Measurements from ENCODE around the gene PRMT3. TPM values are rescaled to one million over a fixed set of nuclear protein-coding genes. Genes with fewer than 3 reads are reported as not detected.
A peak's percentile ranks its signal among the peaks of the same experiment; 100 is the strongest.

PRMT3 gene
- total and polyA plus RNA-seq, 2 of the 13 experiments (the other 11 are each of a cell fraction or from before 2014, with no cell fraction given), result 9.1 to 27.7 TPM

GRCh38 chr11:20374741-20375300, 12.7 kb upstream of the PRMT3 start (continued):
- TF ChIP-seq HNRNPL (IDR thresholded peaks at IDR 0.05; ENCODE audit: low read depth, low read length) (no peak), ZNF883 (CRISPR knock-in tag; IDR thresholded peaks at IDR 0.05; ENCODE audit: not compliant biosample characterization) (no peak), HNF4A (CRISPR knock-in tag; IDR thresholded peaks at IDR 0.05) (peak; percentile 65)
- TF ChIP-seq, protein P1, sequence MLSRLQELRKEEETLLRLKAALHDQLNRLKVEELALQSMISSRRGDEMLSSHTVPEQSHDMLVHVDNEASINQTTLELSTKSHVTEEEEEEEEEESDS (CRISPR knock-in tag; IDR thresholded peaks at IDR 0.05; ENCODE audit: borderline replicate concordance), result no peak
- TF ChIP-seq, protein P2, sequence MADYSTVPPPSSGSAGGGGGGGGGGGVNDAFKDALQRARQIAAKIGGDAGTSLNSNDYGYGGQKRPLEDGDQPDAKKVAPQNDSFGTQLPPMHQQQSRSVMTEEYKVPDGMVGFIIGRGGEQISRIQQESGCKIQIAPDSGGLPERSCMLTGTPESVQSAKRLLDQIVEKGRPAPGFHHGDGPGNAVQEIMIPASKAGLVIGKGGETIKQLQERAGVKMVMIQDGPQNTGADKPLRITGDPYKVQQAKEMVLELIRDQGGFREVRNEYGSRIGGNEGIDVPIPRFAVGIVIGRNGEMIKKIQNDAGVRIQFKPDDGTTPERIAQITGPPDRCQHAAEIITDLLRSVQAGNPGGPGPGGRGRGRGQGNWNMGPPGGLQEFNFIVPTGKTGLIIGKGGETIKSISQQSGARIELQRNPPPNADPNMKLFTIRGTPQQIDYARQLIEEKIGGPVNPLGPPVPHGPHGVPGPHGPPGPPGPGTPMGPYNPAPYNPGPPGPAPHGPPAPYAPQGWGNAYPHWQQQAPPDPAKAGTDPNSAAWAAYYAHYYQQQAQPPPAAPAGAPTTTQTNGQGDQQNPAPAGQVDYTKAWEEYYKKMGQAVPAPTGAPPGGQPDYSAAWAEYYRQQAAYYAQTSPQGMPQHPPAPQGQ (CRISPR knock-in tag; IDR thresholded peaks at IDR 0.05; ENCODE audit: borderline replicate concordance), result no peak

GRCh38 chr11:20376162-20376730, 11.3 kb upstream of the PRMT3 start:
- DNase-seq (ENCODE audit: low spot score) (no peak), FAIRE-seq (no peak), ATAC-seq (no peak)
- no peak for TF ChIP-seq IKZF1 (IDR thresholded peaks at IDR 0.05)
- TF ChIP-seq ISL2 (CRISPR knock-in tag; IDR thresholded peaks at IDR 0.05), result no peak
- TF ChIP-seq ZSCAN22 (CRISPR knock-in tag; IDR thresholded peaks at IDR 0.05), result no peak
- no peak for TF ChIP-seq NPAS2 (CRISPR knock-in tag; IDR thresholded peaks at IDR 0.05; ENCODE audit: borderline replicate concordance)
- TF ChIP-seq, protein P3, sequence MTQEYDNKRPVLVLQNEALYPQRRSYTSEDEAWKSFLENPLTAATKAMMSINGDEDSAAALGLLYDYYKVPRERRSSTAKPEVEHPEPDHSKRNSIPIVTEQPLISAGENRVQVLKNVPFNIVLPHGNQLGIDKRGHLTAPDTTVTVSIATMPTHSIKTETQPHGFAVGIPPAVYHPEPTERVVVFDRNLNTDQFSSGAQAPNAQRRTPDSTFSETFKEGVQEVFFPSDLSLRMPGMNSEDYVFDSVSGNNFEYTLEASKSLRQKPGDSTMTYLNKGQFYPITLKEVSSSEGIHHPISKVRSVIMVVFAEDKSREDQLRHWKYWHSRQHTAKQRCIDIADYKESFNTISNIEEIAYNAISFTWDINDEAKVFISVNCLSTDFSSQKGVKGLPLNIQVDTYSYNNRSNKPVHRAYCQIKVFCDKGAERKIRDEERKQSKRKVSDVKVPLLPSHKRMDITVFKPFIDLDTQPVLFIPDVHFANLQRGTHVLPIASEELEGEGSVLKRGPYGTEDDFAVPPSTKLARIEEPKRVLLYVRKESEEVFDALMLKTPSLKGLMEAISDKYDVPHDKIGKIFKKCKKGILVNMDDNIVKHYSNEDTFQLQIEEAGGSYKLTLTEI (CRISPR knock-in tag; conservative IDR thresholded peaks at IDR 0.05), result no peak
- no peak for TF ChIP-seq NR1H2 (CRISPR knock-in tag; IDR thresholded peaks at IDR 0.05; ENCODE audit: borderline replicate concordance, low read depth)
- no peak for TF ChIP-seq ZNF33A (CRISPR knock-in tag; IDR thresholded peaks at IDR 0.05; ENCODE audit: borderline replicate concordance)
- no peak for TF ChIP-seq ZNF17 (CRISPR knock-in tag; IDR thresholded peaks at IDR 0.05)
- no peak for TF ChIP-seq ZNF33B (CRISPR knock-in tag; IDR thresholded peaks at IDR 0.05)
- TF ChIP-seq NKX3-1 (CRISPR knock-in tag; IDR thresholded peaks at IDR 0.05), result no peak
- TF ChIP-seq ZNF782 (CRISPR knock-in tag; IDR thresholded peaks at IDR 0.05; ENCODE audit: borderline replicate concordance), result no peak
- no peak for TF ChIP-seq CBX5 (CRISPR knock-in tag; IDR thresholded peaks at IDR 0.05; ENCODE audit: borderline replicate concordance)
- Histone ChIP-seq H3K9me3 (ENCODE audit: low read length) (no peaks in the 10 kb centered on the region), H3K79me2 (ENCODE audit: insufficient read depth, low read length) (no peaks in the 10 kb centered on the region), H3K9ac (ENCODE audit: insufficient read depth, low read depth, low read length) (no peak overlapping the region), H3K36me3 (replicated peaks in 1 of 2; ENCODE audit: control insufficient read depth in 1 of 2, insufficient read depth in 2 of 2, low read length in 2 of 2) (no peaks in the 10 kb centered on the region), H3K27ac (ENCODE audit: extremely low read length, insufficient read depth, low read length) (no peak overlapping the region), H3K27me3 (ENCODE audit: control insufficient read depth in 1 of 2, insufficient read depth in 2 of 2, low read length in 2 of 2) (no peaks in the 10 kb centered on the region), H3K4me2 (ENCODE audit: low read depth, low read length) (no peak overlapping the region), H4K20me1 (ENCODE audit: insufficient read depth, low read length) (no peaks in the 10 kb centered on the region), H3K4me1 (ENCODE audit: insufficient read depth, low read length) (peaks cover 15% of the 10 kb centered on the region), H2AFZ (ENCODE audit: low read length) (no peak overlapping the region), H3K4me3 (replicated peaks in 1 of 3; ENCODE audit: insufficient read depth in 1 of 3, low read depth in 2 of 3, low read length in 3 of 3) (no peak overlapping the region)
- intact Hi-C loops (cut with micrococcal nuclease; ENCODE audit: unreplicated experiment), result no loop called here
- in situ Hi-C loops (cut with HindIII; ENCODE audit: extremely low pct_ligation_motif_present, low pct_unique_long_range_greater_than_20kb), result no loop called here
- BruUV-seq (replicated peaks), result no TSS peak
- CTCF ChIA-PET (ENCODE audit: low intra/inter-chr PET ratio, low total read pairs), result no interaction called here
- POLR2A ChIA-PET, result no interaction called here
- 59% methylated on average over 3 of the region's 3 CpGs for WGBS (ENCODE audit: low lambda C conversion rate)
